ENCODE results near the gene SIGLEC1.

DNA sequence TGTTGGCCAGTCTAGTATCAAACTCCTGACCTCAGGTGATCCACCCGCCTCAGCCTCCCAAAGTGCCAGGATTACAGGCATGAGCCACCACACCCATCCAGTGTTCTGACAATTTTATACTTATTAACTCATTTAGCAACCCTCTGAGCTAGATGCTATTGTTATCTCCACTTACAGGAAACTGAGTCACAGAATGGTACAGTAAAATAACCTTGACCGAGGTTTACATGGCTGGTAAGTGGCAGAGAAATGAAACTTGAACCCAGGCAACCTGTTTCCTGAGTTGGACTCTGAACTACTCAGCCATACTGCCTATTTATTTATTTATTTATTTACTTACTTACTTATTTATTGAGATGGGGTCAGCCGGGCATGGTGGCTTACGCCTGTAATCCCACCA is 6.6 kb upstream of the SIGLEC1 start:
- TF ChIP-seq, protein P1, sequence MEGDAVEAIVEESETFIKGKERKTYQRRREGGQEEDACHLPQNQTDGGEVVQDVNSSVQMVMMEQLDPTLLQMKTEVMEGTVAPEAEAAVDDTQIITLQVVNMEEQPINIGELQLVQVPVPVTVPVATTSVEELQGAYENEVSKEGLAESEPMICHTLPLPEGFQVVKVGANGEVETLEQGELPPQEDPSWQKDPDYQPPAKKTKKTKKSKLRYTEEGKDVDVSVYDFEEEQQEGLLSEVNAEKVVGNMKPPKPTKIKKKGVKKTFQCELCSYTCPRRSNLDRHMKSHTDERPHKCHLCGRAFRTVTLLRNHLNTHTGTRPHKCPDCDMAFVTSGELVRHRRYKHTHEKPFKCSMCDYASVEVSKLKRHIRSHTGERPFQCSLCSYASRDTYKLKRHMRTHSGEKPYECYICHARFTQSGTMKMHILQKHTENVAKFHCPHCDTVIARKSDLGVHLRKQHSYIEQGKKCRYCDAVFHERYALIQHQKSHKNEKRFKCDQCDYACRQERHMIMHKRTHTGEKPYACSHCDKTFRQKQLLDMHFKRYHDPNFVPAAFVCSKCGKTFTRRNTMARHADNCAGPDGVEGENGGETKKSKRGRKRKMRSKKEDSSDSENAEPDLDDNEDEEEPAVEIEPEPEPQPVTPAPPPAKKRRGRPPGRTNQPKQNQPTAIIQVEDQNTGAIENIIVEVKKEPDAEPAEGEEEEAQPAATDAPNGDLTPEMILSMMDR (IDR thresholded peaks at IDR 0.05; ENCODE audit: low read depth, low read length, poor library complexity, severe bottlenecking): no peak
- TF ChIP-seq EZH2phosphoT487 (IDR thresholded peaks at IDR 0.05; ENCODE audit: borderline replicate concordance, low read length): no peak
